Activated naive CD4-positive, alpha-beta T cell treated with anti-CD3 and anti-CD28 coated beads, Interleukin-2, amount 10 ng/mL, durations not matched to agents 7 days and 5 days (primary cell): Measurements from ENCODE around the gene DEFB114.

Experiments used
- CTCF ChIA-PET: fragments of 350-600 bp; sonication (Branson Sonifier 250); formaldehyde crosslinking; loops from one replicate; lab custom pipeline; 2021; ENCODE audit warnings: antibody characterized with exemption; lab: Charles Lee
- DNase-seq: peaks from one replicate; pipeline ENCODE4 v3.0.0-alpha.2; 2020
- H3K27ac Mint-ChIP-seq: one replicate; pipeline ENCODE4 v1.8.0; 2021; ENCODE audit warnings: mild to moderate bottlenecking, moderate library complexity, mixed read lengths
- H3K27me3 Mint-ChIP-seq: one replicate; pipeline ENCODE4 v1.8.0; 2021; ENCODE audit warnings: mild to moderate bottlenecking, mixed read lengths
- H3K36me3 Mint-ChIP-seq: one replicate; pipeline ENCODE4 v1.8.0; 2021; ENCODE audit warnings: mixed read lengths
- H3K4me1 Mint-ChIP-seq: one replicate; pipeline ENCODE4 v1.8.0; 2021; ENCODE audit warnings: mixed read lengths
- H3K4me3 Mint-ChIP-seq: one replicate; pipeline ENCODE4 v1.8.0; 2021; ENCODE audit warnings: mild to moderate bottlenecking, moderate library complexity, mixed read lengths
- H3K9me3 Mint-ChIP-seq: one replicate; pipeline ENCODE4 v1.8.0; 2021; ENCODE audit warnings: mixed read lengths

Gene DEFB114

GRCh38 chr6:49919261-49919660 lies 44.7 kb downstream of the DEFB114 start:
- no peaks in the 10 kb centered on the region for H3K27me3 Mint-ChIP-seq
- H3K9me3 Mint-ChIP-seq: no peaks in the 10 kb centered on the region
- no peak for DNase-seq
- no peak overlapping the region for H3K27ac Mint-ChIP-seq
- CTCF ChIA-PET: no interaction called here
- H3K4me3 Mint-ChIP-seq: no peak overlapping the region
- H3K36me3 Mint-ChIP-seq: no peaks in the 10 kb centered on the region
- no peaks in the 10 kb centered on the region for H3K4me1 Mint-ChIP-seq

- Mint-ChIP-seq H3K9me3 (no peaks in the 10 kb centered on the region), H3K4me1 (no peaks in the 10 kb centered on the region), H3K27me3 (no peaks in the 10 kb centered on the region), H3K27ac (no peak overlapping the region), H3K36me3 (no peaks in the 10 kb centered on the region), H3K4me3 (no peak overlapping the region)
- DNase-seq: no peak
- CTCF ChIA-PET: no interaction called here
Measured at GRCh38 chr6:49918787-49919186, 45.2 kb downstream of the DEFB114 start.

GRCh38 chr6:49915035-49915434 lies 48.9 kb downstream of the DEFB114 start:
- H3K27ac Mint-ChIP-seq: no peak overlapping the region
- no peaks in the 10 kb centered on the region for H3K9me3 Mint-ChIP-seq
- no peak for DNase-seq
- CTCF ChIA-PET: interaction anchor here (0.5 kb wide), 1 partner anchor 1843 kb away, joined by 4 read pairs; no protein-coding TSS in a partner anchor
- H3K4me1 Mint-ChIP-seq: no peaks in the 10 kb centered on the region
- H3K36me3 Mint-ChIP-seq: no peaks in the 10 kb centered on the region
- H3K27me3 Mint-ChIP-seq: no peaks in the 10 kb centered on the region
- H3K4me3 Mint-ChIP-seq: no peak overlapping the region

- DNase-seq: no peak
- Mint-ChIP-seq H3K9me3 (no peaks in the 10 kb centered on the region), H3K27me3 (no peaks in the 10 kb centered on the region), H3K36me3 (no peaks in the 10 kb centered on the region), H3K4me1 (no peaks in the 10 kb centered on the region), H3K4me3 (no peak overlapping the region), H3K27ac (no peak overlapping the region)
- CTCF ChIA-PET: no interaction called here
Measured at GRCh38 chr6:49913636-49914375, 50.2 kb downstream of the DEFB114 start.

- H3K27me3 Mint-ChIP-seq: no peaks in the 10 kb centered on the region
- CTCF ChIA-PET: no interaction called here
Measured at GRCh38 chr6:49912196-49912595, 51.8 kb downstream of the DEFB114 start.

GRCh38 chr6:49911252-49911651 lies 52.7 kb downstream of the DEFB114 start:
- no peaks in the 10 kb centered on the region for H3K9me3 Mint-ChIP-seq
- CTCF ChIA-PET: no interaction called here
- no peak overlapping the region for H3K27ac Mint-ChIP-seq
- H3K4me3 Mint-ChIP-seq: no peak overlapping the region
- H3K4me1 Mint-ChIP-seq: no peaks in the 10 kb centered on the region
- no peaks in the 10 kb centered on the region for H3K27me3 Mint-ChIP-seq
- DNase-seq: no peak
- no peaks in the 10 kb centered on the region for H3K36me3 Mint-ChIP-seq

More at GRCh38 chr6:49912196-49912595, 51.8 kb downstream of the DEFB114 start:
- Mint-ChIP-seq H3K27ac (no peak overlapping the region), H3K36me3 (no peaks in the 10 kb centered on the region), H3K4me3 (no peak overlapping the region), H3K4me1 (no peaks in the 10 kb centered on the region), H3K9me3 (no peaks in the 10 kb centered on the region)
- no peak for DNase-seq
